HUES6 (cell line): ENCODE results near the gene KRTAP10-2.

Experiments
- H3K27ac ChIP-seq: 2 replicates; pipeline ENCODE4 v1.7.0; 2013; ENCODE audit warnings: low read depth, mild to moderate bottlenecking, low read length, inconsistent platforms
- H3K27me3 ChIP-seq: 2 replicates; pipeline ENCODE4 v1.6.1; 2013; ENCODE audit warnings: low read length; ENCODE audit not compliant: control insufficient read depth, insufficient read depth
- H3K36me3 ChIP-seq: 2 replicates; pipeline ENCODE4 v1.6.1; 2013; ENCODE audit warnings: low read length; ENCODE audit not compliant: control insufficient read depth, insufficient read depth
- H3K4me1 ChIP-seq: 2 replicates; pipeline ENCODE4 v1.6.1; 2013; ENCODE audit warnings: low read length; ENCODE audit not compliant: control insufficient read depth, insufficient read depth
- H3K4me3 ChIP-seq: 2 replicates; pipeline ENCODE4 v1.5.1; 2013; ENCODE audit warnings: low read depth, low read length
- H3K9ac ChIP-seq: one replicate; pipeline ENCODE4 v1.6.1; 2013; ENCODE audit warnings: mild to moderate bottlenecking, low read length
- H3K9me3 ChIP-seq: 2 replicates; pipeline ENCODE4 v1.6.1; 2013; ENCODE audit warnings: low read depth, low read length; ENCODE audit not compliant: control insufficient read depth, insufficient read depth

The KRTAP10-2 gene

GRCh38 chr21:44534688-44535087 lies 16.6 kb downstream of the KRTAP10-2 start:
- Histone ChIP-seq H3K27me3 (no peaks in the 10 kb centered on the region), H3K36me3 (no peaks in the 10 kb centered on the region), H3K9me3 (0 out of 2 replicates have a peak, but pooled peaks cover 2% of the 10 kb centered on the region)

GRCh38 chr21:44533891-44534627 lies 17.2 kb downstream of the KRTAP10-2 start:
- no peaks in the 10 kb centered on the region for H3K4me1 ChIP-seq
- 0 out of 2 replicates have a peak, but pooled peaks cover 2% of the 10 kb centered on the region for H3K9me3 ChIP-seq
- H3K36me3 ChIP-seq, result no peaks in the 10 kb centered on the region
- no peak overlapping the region for H3K27ac ChIP-seq
- no peak overlapping the region for H3K9ac ChIP-seq
- no peak overlapping the region for H3K4me3 ChIP-seq
- H3K27me3 ChIP-seq, result no peaks in the 10 kb centered on the region

More at GRCh38 chr21:44534688-44535087, 16.6 kb downstream of the KRTAP10-2 start:
- H3K27ac ChIP-seq, result no peak overlapping the region
- H3K4me3 ChIP-seq, result no peak overlapping the region
- no peaks in the 10 kb centered on the region for H3K4me1 ChIP-seq
- no peak overlapping the region for H3K9ac ChIP-seq

GRCh38 chr21:44533121-44533890 lies 18.0 kb downstream of the KRTAP10-2 start:
- Histone ChIP-seq H3K4me3 (no peak overlapping the region), H3K27me3 (no peaks in the 10 kb centered on the region), H3K27ac (no peak overlapping the region), H3K9ac (no peak overlapping the region), H3K36me3 (no peaks in the 10 kb centered on the region), H3K9me3 (0 out of 2 replicates have a peak, but pooled peaks cover 2% of the 10 kb centered on the region), H3K4me1 (no peaks in the 10 kb centered on the region)

- no peaks in the 10 kb centered on the region for H3K36me3 ChIP-seq
- H3K27me3 ChIP-seq, result no peaks in the 10 kb centered on the region
- H3K9ac ChIP-seq, result no peak overlapping the region
- no peak overlapping the region for H3K4me3 ChIP-seq
- H3K9me3 ChIP-seq, result 0 out of 2 replicates have a peak, but pooled peaks cover 2% of the 10 kb centered on the region
- no peak overlapping the region for H3K27ac ChIP-seq
- no peaks in the 10 kb centered on the region for H3K4me1 ChIP-seq
Measured at GRCh38 chr21:44532712-44533111, 18.6 kb downstream of the KRTAP10-2 start.

- Histone ChIP-seq H3K4me1 (no peaks in the 10 kb centered on the region), H3K27ac (no peak overlapping the region), H3K36me3 (no peaks in the 10 kb centered on the region), H3K9ac (no peak overlapping the region), H3K9me3 (0 out of 2 replicates have a peak, but pooled peaks cover 2% of the 10 kb centered on the region), H3K4me3 (no peak overlapping the region), H3K27me3 (no peaks in the 10 kb centered on the region)
Measured at GRCh38 chr21:44531606-44532564, 19.4 kb downstream of the KRTAP10-2 start.

GRCh38 chr21:44530903-44531605 lies 20.3 kb downstream of the KRTAP10-2 start:
- no peaks in the 10 kb centered on the region for H3K27me3 ChIP-seq
- no peak overlapping the region for H3K9ac ChIP-seq
- H3K4me3 ChIP-seq, result no peak overlapping the region
- H3K27ac ChIP-seq, result no peak overlapping the region
- H3K36me3 ChIP-seq, result no peaks in the 10 kb centered on the region
- 0 out of 2 replicates have a peak, but pooled peaks cover 2% of the 10 kb centered on the region for H3K9me3 ChIP-seq
- no peaks in the 10 kb centered on the region for H3K4me1 ChIP-seq

GRCh38 chr21:44530221-44530902 lies 20.9 kb downstream of the KRTAP10-2 start:
- no peaks in the 10 kb centered on the region for H3K4me1 ChIP-seq
- H3K9me3 ChIP-seq, result 0 out of 2 replicates have a peak, but pooled peaks cover 2% of the 10 kb centered on the region
- no peaks in the 10 kb centered on the region for H3K36me3 ChIP-seq
- H3K4me3 ChIP-seq, result no peak overlapping the region
- no peak overlapping the region for H3K27ac ChIP-seq
- no peaks in the 10 kb centered on the region for H3K27me3 ChIP-seq
- H3K9ac ChIP-seq, result no peak overlapping the region

- H3K9ac ChIP-seq, result no peak overlapping the region
- no peaks in the 10 kb centered on the region for H3K27me3 ChIP-seq
- no peak overlapping the region for H3K27ac ChIP-seq
- H3K9me3 ChIP-seq, result peaks cover 3% of the 10 kb centered on the region; the same call in 1 of the 2 replicates
- H3K36me3 ChIP-seq, result no peaks in the 10 kb centered on the region
- no peak overlapping the region for H3K4me3 ChIP-seq
- no peaks in the 10 kb centered on the region for H3K4me1 ChIP-seq
Measured at GRCh38 chr21:44529503-44530125, 21.7 kb downstream of the KRTAP10-2 start.

GRCh38 chr21:44529011-44529421 lies 22.3 kb downstream of the KRTAP10-2 start:
- Histone ChIP-seq H3K27ac (no peak overlapping the region), H3K9ac (no peak overlapping the region), H3K27me3 (no peaks in the 10 kb centered on the region), H3K9me3 (peaks cover 7% of the 10 kb centered on the region; the same call in 1 of the 2 replicates), H3K36me3 (no peaks in the 10 kb centered on the region), H3K4me3 (no peak overlapping the region), H3K4me1 (no peaks in the 10 kb centered on the region)
